ENCODE data around the gene FAIM.

DNA sequence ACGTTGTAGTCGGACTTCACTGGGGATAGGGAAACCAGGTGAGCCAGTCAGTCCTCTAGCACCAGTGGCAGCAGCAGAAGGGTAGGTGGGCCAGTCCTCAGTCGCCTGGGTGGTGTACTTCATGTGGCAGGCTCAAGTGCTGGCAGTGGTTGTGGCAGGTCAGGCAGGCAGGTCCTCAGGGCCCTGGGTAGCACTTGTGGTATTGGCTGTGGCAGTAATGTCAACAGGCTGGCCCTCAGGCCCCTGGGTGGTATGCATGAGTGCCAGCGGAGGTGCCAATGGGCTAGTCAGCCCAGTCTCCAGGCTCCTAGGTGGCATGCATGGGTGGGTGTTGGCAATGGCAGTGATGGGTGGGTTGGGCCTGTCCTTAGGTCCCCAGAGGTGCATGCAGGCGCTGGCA lies 40.6 kb downstream of the FAIM start:
- TF ChIP-seq CTCF (conservative IDR thresholded peaks at IDR 0.05) (no peak), ZFX (IDR thresholded peaks at IDR 0.05) (no peak)

Measured in C4-2B (cell line).